GM21381 (cell line): ENCODE measurements around the gene ZNF746.
"Not testable (repeated sequence)": the region's sequence is repeated elsewhere in the genome, so short reads cannot be mapped to it uniquely, and the experiment has no call there.

Source experiments
- ATAC-seq: cut with Tn5 transposase; IDR thresholded peaks from one replicate; pipeline ENCODE4 v1.9.1; 2021; ENCODE audit warnings: mild to moderate bottlenecking, moderate library complexity; ENCODE audit not compliant: unreplicated experiment

The ZNF746 gene

DNA sequence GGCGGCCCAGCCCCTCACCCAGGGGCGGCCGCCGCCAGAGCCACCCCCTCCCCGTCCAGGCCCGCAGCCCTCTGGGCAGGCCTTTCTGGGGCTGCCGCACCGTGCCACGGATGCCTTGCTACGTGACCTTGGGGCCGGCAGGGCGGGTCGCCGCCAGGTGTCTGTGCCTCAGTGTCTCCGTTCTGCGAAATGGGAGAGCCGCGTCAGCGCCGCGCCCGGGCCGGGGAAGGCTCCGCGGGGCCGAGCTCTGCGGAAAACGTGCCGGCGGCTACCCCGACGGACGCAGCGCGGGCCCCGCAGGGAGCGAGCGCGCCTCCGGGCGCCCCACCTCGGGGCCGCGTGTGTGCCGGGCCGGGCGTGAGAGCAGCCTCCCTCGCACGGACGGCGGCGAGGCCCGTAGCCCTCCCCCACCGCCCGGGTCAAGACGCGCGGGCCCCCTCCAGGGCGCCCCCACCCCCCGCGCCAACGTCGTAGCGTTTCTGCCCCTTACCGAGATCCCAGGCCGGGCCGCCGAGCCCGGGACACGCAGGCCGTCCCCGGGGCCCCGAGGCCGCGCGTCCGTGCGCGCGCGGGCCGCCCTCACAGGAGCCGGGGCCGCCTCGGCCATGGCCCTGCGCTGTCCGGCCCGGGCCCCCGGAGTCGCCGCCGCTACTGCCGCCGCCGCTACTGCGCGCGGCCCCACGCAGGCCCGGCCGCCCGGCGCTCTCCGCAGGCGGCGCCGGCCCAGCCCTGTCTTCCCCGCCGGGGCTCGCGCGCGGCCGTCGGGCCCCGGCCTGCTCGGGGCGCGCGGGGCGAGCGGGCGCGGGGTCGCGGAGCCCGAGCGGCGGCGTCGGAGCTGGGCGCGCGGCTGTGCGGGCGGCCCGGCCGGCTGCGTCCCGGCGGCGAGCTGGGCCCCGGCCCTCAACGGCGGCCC lies 37.8 kb downstream of the ZNF746 start:
- ATAC-seq = peak; percentile 33

DNA sequence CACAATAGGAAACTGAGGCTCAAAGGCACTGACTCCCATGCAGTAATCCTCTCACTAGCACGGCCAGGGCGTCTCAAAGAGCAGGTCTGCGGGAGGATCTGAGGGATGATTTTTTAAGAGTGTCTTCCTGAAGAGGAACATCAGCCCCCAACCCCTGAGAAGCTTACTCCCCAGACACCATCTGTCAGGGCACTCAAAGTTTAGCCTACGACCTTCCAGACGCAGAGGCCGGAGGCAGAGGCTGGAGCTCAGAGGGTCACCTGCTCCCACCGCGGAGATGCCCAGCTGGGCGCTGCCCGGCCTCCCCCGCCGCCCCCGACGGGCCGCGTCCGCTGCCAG lies 38.4 kb downstream of the ZNF746 start:
- no peak for ATAC-seq

DNA sequence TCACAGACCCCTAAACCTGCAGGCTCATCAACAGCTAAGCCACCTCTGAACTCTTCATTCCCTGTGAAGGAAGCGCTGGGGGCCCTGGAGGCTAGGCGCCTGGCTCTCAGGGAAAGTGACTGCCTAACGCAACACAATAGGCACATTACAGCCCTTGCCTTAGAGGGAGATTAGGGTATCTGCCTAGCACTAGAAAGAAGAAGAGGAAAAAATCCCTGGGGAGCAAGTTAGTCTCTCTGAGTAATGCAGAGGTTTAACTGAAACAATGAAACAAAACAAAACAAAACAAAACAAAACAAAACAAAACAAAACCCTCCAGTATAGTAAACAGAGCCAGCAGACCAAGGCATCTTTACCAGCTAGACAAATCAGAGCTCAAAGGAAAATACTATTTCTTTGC lies 39.4 kb downstream of the ZNF746 start:
- no peak for ATAC-seq

DNA sequence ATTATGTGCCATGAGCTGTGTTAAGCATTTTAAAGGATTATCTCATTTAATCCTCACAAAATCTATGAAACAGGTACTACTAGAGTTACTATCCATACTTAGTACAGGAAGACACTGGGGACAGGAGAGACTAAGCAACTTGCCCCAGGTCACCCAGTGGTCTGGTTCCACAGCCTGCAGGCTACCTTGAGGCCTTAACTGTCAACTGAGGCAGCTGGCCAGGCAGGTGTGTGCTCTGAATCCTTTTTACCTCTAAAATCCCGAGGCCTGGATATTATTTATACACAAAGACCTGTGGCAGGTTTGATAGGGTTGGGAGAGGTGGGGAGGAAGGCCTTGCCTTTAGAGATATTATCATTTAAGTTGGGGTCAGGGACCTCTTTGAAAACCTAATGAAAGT lies 39.8 kb downstream of the ZNF746 start:
- no peak for ATAC-seq

DNA sequence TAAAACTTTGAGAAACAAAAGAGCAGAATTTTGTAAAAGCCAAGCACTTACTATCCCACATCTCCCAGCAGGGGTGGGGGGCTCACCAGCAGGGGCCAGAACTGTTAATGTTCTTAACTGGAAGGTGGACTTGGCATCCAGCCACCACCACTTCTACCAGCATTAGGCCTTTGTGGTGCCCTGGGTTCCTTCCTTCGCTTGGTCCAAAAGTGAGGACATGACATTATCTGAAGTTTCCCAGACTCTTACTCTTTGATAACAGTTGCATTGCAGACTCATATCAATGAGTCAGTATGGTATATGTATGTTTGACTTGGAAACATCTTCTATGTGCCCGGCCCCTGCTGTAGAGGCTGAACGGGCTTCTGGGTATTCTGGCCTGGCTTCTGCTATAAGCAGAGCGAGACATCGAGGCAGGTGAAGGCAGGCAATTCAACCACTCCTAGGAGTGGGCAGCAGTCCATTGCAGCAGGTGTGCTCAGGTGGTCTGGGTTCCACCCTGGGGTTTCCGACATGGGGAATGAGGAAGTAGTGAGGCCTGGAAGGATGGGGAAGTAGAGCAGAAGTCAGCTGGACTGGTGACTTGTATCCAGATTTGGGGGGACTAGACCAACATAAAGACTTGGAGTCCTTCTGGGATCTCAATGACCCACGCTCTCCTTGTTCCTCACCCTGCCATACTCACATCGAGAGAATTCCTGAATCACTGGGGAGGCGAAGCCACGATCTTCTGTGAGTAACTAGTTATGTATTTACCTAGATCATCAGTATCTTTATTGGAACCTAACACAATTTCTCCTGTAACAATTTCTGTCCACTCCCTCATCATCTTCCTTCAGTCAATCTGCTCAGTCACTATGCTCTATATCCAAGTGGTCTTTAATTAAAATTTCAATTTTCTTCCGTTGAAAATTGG lies 40.8 kb downstream of the ZNF746 start:
- ATAC-seq = no peak

DNA sequence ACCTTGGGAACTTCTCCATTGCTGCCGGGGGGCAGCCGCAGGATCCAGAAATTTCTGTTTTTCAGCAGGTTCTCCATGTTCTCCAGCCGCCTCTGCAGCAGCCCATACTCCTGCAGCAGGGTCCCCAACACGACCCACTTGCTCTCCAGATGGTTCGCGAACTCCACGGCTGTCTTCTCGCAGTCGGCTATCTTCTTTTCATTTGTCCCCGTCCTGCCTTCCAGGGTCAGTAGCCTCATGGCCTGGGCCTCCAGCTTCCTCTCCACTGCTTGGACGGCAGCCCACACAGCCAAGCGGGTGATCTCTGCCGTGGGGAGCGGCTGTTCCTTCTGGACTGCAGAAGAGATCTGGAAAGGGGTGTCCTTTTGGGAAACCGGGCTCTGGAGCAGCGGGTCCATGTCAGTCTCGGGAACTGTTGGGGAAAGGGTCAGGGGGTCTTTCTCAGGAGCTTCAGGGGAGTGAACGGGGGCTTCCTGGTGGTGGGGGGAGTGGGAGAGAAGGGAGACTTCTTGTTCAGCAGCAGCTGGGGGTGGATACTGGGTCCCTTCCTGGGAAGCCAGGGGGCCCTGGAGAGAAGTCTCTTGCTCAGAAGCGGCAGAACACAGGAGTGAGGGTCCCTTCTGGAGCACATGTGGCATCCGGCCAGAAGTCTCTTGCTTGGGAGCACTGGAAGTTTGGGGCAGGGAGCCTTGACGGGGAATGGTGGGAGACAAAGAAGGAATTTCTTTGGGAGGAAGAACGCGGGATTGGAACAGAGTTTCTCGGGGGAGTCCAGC lies 42.2 kb downstream of the ZNF746 start:
- ATAC-seq = no peak

DNA sequence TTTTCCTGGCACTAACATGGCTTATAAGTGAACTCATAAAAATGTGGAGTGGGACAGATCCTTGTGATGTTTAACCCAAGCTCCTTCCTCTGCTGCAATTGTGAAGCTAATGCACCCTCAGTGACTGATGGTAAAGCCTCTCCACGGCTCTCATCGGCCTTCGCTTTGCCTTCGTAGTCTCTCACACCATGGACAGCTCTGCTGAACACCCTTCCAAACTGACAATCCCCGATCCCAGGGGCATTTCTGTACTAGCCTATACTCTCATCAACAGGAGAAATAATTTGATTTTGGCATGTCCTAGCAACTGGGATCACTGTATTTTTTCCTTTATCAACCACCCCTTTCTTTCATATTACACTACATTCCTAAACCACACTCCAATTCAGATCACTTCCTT lies 42.9 kb downstream of the ZNF746 start:
- no peak for ATAC-seq

DNA sequence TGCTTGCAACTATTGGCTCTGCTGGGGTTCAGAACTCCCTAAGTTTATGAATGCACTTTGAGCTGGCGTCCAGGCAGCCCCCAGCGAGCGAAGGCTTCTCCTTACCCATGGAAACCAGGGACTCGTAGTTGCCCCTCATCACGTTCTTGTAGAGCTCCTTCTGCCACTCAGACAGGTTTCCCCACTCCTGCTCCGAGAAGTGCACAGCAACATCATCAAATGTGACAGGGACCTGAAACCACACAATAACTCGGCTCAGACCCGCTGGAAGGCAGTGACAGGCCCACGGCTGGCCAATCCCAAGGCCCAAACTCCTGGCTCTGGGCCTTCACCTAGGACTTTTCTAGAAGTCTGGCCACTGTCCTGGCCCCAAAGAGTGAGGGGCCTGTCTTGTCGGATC lies 43.6 kb downstream of the ZNF746 start:
- ATAC-seq = no peak

DNA sequence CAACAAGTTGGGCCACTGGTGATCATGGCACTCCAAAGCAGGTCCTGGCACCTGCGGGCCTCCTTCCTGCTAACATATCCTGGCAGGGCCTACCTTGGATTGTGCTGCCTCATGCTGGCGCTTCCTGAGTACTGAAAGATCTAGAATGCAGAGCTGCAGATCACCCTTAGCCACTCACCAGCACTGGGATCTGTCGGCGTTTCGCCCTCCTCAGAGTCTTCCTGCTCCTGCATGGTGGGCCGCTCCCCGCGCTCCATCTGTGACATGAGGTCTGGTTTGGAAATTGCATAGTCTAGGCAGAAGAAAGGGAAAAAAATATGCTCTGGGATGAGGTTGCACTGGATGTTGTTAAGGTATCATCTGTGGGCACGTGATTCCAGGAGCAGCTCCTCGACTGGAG lies 46.8 kb downstream of the ZNF746 start:
- no peak for ATAC-seq

DNA sequence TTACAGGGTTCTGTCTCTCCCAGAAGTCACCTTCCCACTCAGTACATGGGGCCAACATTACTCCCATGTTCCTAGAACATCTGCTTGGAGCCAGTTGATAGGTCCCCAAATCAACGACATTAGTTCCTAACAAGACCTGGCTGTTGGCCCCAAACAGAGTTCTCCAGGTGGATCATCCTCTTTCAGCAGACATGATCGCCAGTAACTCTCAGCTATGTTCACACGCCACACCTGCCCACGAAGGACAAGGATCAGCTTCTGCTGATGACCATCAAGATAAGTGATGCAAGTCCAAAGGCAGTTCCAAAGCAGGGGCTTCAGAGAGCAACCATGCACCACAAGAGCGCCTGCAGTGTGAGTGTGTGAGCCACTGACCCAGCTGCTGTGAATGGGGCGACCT lies 47.7 kb downstream of the ZNF746 start:
- no peak for ATAC-seq

DNA sequence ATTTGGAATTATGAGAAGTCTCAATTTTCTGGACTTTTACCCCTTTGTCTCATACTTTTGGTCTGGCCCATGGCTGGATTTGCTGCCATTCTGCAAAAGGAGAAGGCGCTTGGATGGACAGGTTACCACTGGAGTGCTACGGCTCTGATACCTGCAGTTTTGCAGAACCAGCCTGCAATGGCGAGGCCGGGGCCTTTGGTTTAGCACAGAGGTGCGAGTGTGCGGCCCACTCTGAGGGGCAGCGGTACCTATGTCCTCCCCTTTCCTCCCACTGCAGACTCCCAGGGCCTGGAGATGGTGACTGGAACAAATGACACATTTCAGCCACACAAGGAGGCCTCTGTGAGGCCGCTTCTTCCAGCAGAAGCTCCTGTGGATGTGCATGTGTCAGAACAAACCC lies 48.6 kb downstream of the ZNF746 start:
- no peak for ATAC-seq

DNA sequence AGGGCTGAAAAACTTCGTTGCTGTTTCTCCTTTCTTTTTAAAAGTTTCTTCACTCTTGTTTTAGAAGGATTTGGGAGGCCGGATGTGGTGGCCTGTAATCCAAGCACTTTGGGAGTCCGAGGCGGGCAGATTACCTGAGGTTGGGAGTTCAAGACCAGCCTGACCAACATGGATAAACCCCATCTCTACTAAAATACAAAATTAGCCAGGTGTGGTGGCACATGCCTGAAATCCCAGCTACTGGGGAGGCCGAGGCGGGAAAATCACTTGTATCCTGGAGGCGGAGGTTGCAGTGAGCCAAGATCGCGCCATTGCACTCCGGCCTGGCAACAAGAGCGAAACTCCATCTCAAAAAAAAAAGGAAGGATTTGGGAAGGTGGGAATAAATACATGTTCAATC lies 51.6 kb downstream of the ZNF746 start:
- not testable (repeated sequence) for ATAC-seq

DNA sequence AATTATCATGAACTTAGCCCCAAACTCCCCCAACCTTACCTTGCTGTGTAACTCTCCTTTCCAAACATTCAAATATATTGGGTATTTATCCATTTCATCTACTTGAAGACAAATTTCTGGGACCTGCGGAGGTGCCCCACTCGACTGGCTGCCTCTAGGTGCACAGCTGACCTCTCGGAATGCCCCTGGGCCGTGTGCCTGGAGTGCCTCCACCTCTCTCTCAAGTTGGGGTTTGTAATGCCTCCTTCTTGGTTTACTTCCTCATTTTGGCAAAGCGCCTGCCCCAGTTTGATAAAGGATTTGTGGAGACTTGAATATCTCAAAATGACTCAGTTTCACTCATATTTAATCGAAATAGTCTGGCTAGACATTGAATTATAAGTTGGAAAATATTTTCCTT lies 53.3 kb downstream of the ZNF746 start:
- ATAC-seq = no peak

DNA sequence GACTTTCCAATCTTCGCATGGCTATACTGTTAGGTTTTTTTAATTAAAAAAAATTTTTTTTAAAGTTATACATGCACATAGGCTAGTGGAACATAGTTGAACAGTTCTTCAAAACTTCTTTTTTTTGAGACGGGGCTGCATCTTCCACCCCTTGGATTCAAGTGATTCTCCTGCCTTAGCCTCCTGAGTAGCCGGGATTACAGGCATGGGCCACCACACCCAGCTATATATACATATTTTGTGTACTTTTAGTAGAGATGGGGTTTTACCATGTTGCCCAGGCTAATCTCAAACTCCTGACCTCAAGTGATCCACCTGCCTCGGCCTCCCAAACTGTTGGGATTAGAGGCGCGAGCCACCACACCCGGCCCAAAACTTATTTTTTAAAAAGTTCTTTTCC lies 54.1 kb downstream of the ZNF746 start:
- ATAC-seq = no peak

DNA sequence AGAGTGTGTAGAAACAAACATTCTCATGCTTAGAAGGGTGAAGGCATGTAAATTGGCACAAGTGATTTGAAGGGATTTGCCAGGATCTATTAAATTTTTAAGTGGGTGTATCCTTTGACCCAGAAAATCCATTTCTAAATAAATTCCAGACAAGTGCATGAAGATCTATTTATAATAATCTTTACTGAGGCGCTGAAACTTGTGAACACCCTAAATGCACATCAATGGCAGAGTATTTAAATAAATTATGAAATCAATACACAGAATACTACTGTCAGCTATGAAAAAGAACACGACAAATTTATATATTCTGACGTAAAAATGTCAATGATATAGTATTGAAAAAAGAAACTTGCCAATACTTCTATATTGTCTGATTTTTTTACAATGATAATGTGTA lies 54.7 kb downstream of the ZNF746 start:
- no peak for ATAC-seq

DNA sequence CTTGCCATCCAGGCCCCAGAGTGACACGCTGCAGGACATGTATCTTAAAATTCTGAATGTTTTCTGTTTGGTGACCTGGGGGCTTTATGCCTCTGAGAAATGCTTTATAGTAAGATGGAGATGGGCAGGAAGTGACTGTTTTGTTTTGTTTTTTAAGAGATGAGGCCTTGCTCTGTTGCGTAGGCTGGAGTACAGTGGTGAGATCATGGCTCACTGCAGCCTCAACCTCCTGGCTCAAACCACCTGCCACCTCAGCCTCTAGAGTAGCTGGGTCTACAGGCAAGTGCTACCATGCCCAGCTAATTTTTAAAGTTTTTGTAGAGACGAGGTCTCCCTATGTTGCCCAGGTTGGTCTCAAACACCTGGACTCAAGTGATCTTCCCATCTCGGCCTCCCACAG lies 57.4 kb downstream of the ZNF746 start:
- ATAC-seq = no peak

DNA sequence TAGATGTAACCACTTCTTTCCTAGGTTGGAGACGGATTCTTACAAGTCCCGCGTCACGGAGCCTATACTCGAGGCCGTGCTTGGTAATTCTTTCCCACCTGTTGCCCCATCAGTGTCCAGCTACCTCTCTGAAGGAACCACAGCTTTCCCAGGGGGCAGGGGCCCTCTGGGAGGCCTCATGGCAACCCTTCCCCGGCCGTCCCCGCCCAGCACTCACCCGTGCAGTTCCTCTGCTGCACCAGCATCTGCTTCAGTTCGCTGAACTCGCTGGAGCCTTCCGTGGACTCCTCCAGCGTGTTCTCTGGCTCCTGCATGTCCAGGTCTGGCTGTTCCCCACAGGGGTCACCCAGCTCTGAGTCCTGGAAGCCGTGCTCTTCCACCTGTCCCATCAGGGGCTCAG lies 61.3 kb downstream of the ZNF746 start:
- ATAC-seq = no peak

DNA sequence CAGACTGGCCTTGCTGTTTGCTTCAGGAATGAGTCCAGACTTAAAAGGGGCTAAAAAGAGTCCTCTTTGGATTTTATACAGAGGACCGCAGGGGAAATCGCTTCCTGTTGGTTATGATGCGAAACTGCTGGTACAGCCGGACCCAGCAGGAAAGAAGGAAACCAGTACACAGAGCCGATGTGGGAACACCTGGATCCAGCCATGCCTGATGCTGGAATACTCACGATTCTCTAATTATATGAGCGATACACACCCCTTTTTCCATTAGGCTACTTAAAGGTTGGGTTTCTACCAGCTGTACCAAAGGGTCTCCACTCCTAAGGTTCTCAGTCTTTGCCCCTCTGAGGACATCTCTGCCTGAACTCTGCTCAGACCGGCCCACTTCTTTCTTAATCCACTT lies 64.5 kb downstream of the ZNF746 start:
- no peak for ATAC-seq

DNA sequence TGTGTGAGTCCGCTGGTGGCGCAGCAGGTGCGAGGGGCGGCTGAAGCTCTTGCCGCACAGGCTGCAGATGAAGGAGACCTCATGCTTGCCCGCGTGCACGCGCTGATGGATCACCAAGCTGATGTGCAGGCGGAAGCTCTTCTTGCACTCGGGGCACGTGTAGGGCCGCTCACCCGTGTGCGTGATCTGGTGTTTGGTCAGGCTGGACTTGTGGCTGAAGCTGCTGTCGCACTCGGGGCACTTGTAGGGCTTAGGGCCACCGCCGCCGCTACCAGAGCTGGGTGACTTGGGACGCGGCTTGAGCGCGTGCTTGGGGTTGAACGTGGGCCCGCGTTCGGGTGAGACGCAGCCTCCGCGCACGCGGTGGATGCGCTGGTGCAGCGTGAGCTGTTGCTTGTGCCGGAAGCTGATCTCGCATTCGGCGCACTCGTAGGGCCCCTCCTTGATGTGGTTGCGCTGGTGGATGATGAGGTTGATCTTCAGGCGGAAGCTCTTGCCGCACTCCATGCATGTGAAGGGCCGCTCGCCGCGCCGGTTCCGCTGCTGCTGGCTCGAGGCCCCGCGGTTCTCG lies 65.4 kb downstream of the ZNF746 start:
- ATAC-seq = no peak

DNA sequence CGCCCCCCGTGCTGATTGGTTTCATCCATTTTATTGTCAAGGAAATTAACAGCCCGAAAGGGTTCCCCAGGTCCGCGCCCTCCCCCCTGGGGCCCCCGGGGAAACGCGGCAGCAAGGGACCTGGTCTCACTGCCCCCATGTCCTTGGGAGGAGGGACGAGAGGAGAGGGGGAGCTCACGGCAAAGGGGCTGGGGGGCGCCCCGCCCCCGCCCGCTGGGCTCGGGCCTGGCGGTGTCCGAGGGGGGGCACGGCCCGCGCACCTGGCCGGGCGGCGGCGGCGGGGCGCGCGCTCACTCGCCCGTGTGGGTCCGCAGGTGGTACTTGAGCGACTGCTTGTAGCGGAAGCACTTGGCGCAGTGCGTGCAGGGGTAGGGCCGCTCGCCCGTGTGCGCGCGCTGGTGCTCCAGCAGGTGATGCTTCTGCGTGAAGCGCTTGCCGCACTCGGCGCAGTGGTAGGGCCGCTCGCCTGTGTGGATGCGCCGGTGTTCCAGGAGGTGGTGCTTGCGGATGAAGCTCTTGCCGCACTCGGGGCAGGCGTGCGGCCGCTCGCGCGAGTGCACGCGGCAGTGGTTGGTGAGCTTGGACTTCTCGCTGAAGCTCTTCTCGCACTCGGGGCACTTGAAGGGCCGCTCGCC lies 66.0 kb downstream of the ZNF746 start:
- no peak for ATAC-seq

DNA sequence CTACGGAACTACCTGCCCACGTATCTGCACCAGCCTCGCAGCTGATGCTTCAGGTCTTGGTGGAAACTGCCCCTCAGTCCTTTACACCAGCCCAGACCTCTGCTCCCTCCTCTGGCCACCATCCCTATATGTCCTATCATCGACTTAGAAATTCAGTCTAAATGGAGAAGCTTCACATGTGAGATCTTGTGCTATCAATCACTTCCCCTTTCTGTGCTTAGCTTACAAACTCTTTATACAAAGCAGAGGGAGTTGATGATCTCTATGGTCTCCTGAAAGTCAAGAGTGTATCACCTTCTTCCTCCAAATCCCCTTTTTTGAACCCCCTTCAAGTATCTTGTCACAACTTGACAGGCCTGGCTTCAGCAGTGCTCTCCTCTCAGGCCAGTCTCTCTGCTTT lies 67.4 kb downstream of the ZNF746 start:
- no peak for ATAC-seq
